GM19395 (cell line): Measurements from ENCODE around the gene RFX2.
"Not testable (repeated sequence)": the region's sequence is repeated elsewhere in the genome, so short reads cannot be mapped to it uniquely, and the experiment has no call there.

Experiments
- ATAC-seq: cut with Tn5 transposase; IDR thresholded peaks from one replicate; pipeline ENCODE4 v1.9.1; 2021; ENCODE audit warnings: mild to moderate bottlenecking, moderate library complexity; ENCODE audit not compliant: unreplicated experiment

RFX2 gene

GRCh38 chr19:6076675-6077463 lies 33.4 kb downstream of the RFX2 start:
- no peak for ATAC-seq

DNA sequence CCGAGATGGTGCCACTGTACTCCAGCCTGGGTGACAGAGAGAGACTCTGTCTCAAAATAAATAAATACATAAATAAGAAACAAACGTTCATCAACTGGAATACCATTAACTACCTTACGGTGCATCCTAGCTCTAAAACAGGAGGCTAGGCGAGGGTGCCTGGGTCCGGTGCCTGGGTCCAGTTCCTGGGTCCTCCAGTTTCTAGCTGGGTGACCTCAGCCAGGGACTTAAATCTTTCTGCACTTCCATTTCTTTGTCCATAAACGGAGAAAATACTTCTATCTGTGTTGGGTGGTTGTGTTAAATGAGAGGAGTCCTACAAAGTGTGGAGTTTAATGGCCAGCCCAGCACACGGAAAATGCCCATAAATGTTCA lies 34.0 kb downstream of the RFX2 start:
- no peak for ATAC-seq

DNA sequence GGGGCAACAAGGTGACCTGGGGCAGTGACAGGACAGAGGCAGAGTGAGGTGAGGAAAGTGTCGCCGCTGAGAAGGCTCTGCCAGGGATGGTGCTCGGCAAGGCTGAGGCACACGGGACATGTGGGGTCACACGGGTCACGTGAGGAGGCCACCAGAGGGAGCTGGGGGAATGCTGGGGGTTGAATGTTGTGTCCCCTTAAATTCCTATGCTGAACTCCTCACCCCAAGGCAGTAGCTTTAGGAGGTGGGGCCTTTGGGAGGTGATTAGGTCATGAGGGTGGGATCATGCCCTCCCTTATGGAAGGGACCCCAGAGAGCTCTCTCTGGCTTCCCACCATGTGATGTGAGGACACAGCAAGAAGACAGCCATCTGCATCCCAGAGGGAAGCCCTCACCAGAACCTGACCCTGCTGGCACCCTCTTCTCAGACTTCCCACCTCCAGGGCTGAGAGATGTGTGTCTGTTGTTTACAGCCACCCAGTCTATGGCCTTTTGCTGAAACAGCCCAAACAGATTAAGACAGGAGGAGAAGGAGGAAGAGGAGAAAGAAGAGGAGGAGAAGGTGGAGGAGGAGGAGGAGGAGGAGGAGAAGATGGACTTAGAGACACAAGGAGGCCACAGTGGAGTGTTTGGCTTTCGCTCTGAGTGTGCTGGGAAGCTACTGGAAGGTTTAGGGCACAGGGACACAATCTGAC lies 35.4 kb downstream of the RFX2 start:
- no peak for ATAC-seq

DNA sequence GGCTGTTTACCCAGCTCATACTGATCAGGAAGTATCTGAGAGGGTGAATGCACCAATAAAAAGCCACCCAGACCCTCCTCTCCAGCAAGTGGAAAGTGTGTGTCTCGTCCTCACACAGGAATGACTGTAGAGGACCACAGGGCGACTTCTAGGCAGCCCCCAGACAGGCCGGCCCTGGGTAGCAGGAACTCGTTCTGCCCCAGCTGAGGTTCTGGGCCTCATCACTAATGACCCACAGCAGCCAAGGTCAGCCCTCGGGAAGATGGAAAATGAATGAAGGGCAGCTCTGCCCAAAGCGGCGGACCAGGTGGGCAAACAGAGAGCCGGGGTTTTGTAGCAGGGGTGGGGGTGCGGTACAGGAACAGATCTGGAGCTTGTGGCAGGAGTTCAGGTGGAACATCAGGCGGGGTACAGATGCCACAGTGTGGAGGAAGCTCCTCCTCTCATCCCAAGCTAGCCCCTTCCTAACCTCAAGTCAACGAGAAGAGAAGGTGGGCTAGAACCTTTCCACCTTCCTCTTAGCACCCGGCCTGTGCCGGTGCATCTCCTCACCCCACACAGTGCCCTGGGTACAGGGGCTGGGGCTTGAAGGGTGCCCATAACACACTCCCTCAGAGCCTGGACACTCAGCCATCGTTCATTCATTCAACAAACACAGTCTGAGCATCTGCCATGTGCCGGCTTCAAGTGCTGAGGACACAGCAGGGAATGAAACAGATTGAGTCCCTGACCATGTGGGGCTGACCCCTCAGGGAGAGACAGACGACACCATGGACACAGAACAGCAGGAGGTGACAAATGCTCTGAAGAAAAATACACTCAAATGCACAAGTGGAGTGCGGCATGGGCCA lies 36.2 kb downstream of the RFX2 start:
- ATAC-seq: no peak

DNA sequence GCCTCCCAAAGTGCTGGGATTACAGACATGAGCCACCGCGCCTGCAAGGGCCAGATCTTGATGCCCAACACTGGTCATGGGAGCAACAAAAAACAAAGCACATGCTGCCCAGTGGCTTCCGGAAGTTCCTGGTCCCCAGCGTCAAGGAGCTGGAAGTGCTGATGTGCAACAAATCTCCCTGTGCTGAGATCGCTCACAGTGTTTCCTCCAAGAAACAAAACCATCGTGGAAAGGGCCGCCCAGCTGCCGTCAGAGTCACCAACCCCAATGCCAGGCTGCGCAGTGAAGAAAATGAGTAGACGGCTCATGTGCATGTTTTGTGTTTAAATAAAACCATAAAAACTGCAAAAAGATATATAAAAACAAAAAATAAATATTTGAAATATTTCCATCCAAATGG lies 37.1 kb downstream of the RFX2 start:
- not testable (repeated sequence) for ATAC-seq

DNA sequence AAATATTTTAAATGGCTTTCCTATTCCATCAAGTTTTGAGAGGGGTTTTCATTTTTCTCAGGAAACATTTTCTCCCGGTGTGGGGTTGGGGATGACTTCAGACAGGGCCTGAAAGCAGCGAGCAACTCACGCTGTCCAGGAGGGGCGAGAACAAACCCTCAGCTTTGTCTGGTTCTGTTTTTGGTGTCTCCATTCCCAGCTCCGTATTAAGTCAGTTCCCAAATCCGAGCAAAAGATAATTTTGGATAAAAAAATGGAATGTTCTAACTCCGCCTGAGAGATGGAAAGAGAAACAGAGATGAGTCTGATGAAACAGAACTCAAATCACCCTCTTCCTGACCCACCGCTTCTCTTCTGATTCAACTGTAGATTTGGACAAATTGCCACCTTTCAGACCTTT lies 38.4 kb downstream of the RFX2 start:
- ATAC-seq: no peak

GRCh38 chr19:6070720-6071485 lies 39.4 kb downstream of the RFX2 start:
- no peak for ATAC-seq

- ATAC-seq: no peak
Observed at GRCh38 chr19:6070207-6070681, 40.1 kb downstream of the RFX2 start.

GRCh38 chr19:6069268-6069791 lies 41.0 kb downstream of the RFX2 start:
- no peak for ATAC-seq

DNA sequence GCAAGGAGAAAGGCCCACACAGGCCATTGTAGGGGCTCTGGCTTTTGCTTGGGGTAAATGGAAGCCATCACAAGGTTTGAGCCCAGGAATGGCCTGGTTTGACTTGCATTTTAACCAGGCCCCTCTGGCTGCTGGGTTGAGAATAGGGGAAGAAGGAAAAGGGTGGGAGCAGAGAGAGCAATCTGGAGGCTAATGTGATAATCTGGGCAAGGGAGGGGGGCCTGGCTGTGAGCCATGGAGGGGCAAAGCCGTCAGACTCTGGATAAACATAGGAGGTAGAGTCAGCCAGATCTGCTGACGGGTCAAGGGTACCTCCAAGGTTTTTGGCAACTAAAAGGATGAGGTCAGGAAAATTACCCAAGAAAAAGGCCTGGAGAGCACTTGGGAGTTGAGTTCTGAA lies 41.6 kb downstream of the RFX2 start:
- no peak for ATAC-seq

DNA sequence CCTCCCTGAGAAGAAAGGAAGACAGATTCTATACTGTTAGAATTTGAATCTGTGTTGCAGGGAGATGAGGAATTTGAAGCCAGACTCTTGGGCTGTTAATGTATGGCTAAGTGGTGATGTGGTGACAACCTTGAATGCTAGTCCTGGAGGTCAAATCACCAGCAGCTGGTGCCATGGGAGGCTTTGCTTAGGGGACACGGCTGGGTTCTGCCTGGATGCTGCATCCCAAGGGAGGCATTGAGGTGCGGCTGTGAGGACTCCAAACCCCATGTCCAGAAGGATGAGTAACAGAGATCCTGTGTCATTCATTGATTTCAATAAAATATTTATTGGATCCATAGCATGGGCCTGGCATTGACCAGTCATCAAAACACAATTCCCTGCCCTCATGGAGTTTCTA lies 42.3 kb downstream of the RFX2 start:
- ATAC-seq: no peak

DNA sequence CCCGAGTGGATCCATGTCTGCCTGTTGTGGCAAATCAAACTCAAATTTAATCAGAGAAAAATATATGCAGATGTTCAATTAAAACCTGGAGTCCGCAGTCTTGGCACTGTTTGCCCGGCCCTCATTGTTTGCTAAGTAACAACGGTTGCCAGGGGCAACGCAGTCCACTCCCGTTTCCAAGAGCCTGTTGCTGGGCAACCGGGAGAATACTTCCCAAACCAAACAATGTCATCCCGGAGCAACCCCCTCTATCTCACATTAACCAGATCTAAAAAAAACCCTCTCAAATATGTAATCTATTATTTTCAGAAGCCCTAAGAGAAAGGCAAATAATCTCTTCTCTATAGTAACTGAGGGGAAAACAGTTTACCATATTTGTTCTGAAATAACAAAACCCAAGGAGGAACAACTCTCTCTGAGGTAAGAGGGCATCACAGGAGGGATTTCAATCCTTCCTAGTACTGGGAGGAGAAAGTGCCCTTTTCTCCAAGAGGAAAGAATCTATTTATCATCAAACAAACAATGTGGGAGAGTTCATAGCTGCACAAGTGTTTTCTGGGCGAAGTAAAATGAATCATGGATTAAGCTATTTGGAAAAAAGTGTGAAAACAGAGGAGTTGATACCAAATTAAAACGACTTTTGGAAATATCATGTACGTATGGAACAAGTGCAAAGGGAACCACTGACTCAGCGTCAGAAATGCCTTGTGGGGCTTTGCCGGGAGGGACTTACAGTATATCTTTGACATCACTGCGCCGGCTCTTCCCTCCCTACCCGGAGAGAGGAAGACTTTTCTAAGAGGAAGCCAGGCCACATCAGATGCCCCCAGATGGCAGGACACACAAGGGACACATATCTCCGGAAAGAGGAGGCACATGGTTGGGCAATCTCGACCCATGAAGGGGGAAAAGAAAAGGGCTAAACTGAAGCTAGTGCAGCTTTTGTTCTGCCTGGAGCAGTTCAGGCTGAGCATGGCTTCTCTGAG lies 43.3 kb downstream of the RFX2 start:
- ATAC-seq: no peak

- ATAC-seq: no peak
Observed at GRCh38 chr19:6065685-6066374, 44.5 kb downstream of the RFX2 start.

- ATAC-seq: no peak
Observed at GRCh38 chr19:6064336-6065073, 45.8 kb downstream of the RFX2 start.

DNA sequence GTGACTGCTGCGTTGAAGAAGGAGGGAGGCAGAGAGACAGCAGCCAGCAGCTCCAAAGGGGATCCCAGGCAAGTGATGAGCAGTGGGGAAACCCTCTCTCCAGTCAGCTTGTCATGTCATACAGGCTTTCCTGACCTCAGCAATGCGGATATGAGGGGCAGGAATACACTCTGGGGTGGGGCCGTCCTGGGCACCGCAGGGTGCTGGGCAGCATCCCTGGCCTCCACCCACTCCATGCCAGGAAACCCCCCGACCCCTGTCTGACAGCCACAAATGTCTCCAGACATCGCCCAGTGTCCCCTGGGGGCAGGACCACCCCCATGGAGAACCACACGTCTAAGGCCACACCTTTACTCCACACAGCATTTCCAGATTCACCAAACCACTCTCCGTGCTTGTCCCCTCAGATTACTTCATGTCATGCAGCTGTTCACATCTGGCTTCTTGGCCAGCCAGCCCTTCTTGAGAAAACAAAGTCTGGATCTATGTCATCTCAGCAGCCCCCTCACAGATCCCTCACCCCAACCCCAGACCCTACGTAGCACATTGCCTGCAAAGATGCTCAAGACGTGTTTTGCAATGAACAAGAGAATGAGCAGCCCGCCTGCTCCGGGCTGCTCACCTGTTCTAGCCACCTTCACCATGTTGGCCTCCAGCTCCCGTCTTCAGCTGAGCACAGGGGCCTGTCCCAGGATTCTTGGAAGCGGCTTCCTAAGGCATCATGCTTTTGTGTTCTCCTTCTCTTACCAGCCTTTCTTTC lies 46.5 kb downstream of the RFX2 start:
- ATAC-seq: no peak

DNA sequence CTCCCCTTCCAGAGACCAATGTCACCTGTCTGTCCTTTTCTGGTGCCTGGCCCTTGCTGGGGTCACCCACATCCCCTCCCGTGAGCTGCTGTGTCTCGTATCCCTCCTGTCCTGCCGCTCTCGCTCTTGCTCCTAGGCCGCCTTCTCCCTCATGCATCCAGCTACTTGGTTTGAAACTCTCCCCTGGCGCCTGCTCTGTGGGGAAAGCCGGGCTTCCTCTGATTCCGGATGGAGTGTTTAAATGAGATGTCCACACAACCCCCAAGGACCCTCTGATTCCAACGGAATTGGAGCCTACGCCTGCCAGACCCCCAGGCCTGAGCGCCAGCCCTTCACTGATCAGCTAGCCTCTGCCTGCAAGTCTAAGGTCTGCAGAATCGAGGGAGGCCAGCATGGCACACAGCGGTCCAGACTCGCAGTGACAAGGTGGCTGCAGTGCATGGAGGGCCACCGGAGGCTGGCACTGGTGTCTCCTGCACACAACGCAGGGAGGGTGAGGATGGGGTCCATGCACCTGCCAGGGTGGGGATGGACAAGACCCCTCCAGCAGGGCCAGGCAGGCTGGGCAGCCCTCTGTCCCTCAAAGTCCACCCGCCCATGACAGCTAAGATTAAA lies 47.2 kb downstream of the RFX2 start:
- ATAC-seq: no peak

DNA sequence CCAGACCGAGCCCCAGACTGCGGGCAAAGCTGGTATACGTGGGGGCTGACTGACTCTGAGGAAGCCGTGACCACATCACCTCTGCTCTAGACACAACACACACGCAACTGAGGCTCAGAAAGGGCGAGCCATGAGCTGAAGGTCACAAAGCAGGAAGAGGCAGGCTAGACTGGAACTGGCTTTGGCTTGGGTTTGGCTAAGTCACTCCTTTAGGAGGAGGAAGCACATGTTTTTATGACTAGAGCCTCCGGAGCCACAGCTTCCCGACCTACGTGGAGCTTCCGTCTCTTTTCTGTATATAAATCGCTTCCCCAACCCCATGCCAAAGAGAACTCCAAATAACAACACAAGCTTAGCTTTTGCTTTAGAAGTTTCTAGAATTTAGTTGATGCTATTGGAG lies 48.0 kb downstream of the RFX2 start:
- no peak for ATAC-seq
